HG03095 (cell line): ENCODE results near the gene SYNE2.
"Not testable (repeated sequence)": the region's sequence is repeated elsewhere in the genome, so short reads cannot be mapped to it uniquely, and the experiment has no call there.

Source experiments
- ATAC-seq: cut with Tn5 transposase; IDR thresholded peaks from one replicate; pipeline ENCODE4 v1.9.1; 2021; ENCODE audit warnings: moderate library complexity; ENCODE audit not compliant: unreplicated experiment

SYNE2 gene, protein sequence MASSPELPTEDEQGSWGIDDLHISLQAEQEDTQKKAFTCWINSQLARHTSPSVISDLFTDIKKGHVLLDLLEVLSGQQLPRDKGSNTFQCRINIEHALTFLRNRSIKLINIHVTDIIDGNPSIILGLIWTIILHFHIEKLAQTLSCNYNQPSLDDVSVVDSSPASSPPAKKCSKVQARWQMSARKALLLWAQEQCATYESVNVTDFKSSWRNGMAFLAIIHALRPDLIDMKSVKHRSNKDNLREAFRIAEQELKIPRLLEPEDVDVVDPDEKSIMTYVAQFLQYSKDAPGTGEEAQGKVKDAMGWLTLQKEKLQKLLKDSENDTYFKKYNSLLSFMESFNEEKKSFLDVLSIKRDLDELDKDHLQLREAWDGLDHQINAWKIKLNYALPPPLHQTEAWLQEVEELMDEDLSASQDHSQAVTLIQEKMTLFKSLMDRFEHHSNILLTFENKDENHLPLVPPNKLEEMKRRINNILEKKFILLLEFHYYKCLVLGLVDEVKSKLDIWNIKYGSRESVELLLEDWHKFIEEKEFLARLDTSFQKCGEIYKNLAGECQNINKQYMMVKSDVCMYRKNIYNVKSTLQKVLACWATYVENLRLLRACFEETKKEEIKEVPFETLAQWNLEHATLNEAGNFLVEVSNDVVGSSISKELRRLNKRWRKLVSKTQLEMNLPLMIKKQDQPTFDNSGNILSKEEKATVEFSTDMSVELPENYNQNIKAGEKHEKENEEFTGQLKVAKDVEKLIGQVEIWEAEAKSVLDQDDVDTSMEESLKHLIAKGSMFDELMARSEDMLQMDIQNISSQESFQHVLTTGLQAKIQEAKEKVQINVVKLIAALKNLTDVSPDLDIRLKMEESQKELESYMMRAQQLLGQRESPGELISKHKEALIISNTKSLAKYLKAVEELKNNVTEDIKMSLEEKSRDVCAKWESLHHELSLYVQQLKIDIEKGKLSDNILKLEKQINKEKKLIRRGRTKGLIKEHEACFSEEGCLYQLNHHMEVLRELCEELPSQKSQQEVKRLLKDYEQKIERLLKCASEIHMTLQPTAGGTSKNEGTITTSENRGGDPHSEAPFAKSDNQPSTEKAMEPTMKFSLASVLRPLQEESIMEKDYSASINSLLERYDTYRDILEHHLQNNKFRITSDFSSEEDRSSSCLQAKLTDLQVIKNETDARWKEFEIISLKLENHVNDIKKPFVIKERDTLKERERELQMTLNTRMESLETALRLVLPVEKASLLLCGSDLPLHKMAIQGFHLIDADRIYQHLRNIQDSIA (N-terminal part only)

DNA sequence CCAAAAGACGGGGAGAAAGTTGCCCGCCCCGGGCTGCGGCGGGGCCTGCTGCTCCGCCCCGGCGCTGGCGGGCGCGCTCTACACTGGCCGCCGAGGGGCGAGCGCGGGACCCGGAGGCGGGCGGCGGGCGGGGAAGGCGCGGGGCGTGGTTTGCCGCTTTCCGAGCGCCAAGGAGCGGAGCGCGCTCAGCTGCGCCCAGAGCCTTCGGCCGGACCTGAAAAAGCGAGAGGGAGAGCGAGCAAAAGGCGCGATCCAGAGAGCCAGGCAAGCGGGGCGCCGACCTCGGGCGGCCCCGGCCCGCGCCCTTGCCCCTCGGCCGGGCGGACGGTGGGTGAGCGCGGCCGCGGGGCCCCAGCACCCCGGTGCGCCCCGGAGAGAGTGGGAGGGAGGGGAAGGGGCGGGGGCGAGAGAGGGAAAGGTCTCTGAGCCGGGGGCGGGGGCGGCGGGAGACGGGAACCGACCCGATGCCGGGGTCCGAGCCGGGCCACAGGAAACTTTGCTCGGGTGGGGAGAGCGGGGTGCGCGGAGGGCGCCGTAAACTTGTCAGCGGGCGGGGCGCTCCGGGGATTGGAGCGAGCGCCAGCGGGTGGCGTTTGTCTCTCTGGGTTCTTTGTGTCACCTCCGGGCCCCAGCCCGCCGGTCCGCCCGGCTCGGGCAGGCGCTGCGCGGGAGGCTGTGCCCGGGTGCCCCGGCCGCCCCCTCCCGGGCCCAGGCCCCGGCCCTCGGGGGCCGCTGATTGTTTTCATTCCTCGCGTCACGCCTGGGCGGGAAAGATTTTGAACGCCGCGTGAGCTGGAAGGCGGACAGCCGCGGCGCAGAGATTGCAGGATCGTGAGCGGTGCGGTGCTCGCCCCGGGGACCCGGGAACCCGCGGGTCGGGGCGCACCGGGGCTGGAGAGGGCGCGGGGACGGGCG, at the start of gene SYNE2:
TSS of gene SYNE2 (plus strand) at position 188 of the 915 bp plus-strand sequence. CDS start 56,145 bp downstream, outside the sequence.
- peak; percentile 85 for ATAC-seq

DNA sequence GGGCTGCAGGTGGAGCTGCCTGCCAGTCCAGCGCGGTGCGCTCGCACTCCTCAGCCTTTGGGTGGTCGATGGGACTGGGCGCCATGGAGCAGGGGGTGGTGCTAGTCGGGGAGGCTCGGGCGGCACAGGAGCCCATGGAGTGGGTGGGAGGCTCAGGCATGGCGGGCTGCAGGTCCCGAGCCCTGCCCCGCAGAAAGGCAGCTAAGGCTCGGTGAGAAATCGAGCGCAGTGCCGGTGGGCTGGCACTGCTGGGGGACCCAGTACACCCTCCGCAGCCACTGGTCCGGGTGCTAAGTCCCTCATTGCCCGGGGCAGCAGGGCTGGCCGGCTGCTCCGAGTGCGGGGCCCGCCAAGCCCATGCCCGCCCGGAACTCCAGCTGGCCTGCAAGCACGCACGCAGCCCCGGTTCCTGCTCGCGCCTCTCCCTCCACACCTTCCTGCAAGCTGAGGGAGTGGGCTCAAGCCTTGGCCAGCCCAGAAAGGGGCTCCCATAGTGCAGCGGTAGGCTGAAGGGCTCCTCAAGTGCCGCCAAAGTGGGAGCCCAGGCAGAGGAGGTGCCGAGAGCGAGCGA, 49.5 kb upstream of the SYNE2 start:
- not testable (repeated sequence) for ATAC-seq

DNA sequence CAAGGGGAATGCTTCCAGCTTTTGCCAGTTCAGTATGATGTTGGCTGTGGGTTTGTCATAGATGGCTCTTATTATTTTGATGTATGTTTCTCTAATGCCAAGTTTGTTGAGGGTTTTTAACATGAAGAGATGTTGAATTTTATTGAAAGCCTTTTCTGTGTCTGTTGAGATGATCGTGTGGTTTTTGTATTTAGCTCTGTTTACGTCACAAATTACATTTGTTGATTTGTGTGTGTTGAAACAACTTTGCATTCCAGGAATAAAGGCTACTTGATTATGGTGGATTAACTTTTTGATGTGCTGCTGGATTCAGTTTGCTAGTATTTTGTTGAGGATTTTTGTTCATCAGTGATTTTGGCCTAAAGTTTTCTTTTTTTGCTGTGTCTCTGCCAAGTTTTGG, 46.7 kb upstream of the SYNE2 start:
- not testable (repeated sequence) for ATAC-seq

DNA sequence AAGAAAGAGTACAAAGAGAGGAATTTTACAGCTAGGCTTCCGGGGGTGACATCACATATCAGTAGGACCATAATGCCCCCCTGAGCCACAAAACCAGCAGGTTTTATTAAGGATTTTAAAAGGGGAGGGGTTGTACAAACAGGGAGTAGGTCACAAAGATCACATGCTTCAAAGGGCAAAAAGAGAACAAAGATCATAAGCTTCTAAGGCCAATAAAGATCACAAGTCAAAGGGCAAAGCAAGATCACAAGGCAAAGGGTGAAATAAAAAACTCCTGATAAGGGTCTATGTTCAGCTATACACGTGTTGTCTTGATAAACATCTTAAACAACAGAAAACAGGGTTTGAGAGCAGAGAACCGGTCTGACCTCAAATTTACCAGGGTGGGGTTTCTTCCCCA, 41.1 kb upstream of the SYNE2 start:
- ATAC-seq, result not testable (repeated sequence)

DNA sequence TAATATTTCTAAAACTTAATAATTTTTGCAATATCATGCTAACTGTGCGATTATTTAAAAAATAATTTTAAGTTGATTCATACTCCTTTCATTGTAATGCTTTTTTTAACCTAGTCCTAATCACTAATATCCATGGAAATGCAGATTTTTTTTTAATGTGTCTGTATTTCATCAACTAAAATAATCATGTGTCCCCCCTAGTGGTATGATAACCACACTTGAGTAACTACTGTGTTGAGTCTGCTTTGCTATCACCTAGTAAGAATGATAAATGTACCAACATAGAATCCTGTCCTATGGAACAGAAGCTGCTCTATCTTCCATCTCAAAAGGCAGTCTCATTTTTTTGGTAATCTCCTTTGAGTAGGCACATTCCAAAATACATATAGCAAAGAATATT, 19.1 kb upstream of the SYNE2 start:
- no peak for ATAC-seq

GRCh38 chr14:63840981-63841380, 11.8 kb upstream of the SYNE2 start:
- ATAC-seq, result no peak

DNA sequence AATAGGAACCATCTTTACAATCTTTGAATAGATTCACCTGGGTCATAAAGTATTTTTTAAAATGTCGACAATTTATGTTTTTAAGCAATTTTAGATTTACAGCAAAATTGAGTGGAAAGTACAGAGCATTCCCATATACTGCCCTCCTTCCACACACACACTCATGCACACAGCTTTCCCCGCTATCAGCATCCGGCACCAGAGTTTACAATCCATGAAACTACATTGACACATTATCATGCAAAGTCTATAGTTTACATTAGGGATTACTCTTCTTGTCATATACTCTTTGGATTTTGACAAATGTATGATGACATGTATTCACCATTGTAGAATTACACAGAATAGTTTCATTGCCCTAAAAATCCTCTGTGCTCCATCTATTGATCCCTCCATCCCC, 9.0 kb upstream of the SYNE2 start:
- no peak for ATAC-seq

DNA sequence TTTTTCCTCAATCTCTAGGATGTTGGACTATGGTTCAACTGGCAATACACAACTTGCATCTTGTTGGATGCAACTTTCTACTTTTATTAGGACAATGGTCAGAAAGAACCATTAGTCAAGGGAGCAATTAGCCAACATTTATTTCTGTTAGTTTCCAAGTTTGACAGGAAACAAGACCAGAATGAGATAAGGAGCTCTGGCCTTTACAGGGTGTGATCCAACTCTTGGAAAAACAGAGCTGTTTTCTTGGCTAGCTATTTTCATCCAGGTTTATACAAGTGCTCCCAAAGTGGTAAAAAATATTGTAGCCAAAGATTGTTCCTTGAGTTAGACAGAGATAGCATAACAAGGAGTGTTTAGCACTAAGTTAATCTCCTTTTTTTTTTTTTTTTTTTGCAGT, 3.9 kb upstream of the SYNE2 start:
- no peak for ATAC-seq

DNA sequence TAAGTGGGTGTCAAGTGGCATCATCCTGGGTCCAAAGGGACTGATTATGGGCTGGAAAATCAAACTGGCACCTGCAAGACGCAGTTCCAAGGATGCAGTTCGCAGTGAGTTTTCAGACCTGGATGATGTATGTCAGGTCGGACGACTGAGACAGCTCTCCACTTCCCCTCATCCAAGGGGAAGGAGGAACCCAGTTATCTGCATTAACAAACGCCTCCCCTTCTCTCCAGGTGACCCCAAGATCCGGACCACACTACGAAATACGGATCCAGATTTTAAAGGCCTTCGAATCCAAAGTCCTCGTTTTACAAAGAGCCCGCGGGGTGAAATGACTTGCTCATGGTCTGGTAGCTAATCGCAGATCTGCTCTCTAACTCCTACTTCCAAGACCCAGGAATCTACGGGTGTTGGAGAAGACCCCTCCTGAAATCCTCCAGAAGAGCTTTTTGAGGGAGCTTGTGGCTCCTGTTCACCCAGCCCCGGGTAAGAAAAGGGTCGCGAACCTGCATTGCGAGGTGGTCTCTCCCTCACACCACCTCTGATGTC, 460 bp upstream of the SYNE2 start:
- peak; percentile 1 for ATAC-seq

DNA sequence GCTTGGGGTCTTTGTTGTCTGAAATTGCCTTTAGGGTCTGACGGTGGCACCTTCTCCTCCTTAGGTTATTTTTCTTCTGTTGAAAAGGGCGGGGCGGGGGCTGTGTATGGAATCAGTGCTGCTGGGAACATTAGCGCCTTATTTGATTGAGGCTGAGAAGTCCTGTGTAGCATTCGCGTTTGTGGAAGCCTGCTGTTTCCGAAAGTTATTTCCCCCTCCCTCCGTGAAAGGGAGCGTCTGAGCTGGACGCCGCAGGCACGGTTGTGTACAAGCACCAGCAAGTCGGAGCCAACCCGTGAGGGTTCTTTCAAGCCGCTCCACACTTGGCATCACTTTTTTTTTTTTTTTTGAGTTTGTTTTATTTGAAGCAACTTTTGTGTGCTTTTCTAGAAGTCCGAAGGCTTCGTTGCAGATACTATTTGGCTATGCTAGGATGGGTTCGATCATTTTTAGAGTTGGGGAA, 1.1 kb downstream of the SYNE2 start:
- ATAC-seq, result peak; percentile 33

DNA sequence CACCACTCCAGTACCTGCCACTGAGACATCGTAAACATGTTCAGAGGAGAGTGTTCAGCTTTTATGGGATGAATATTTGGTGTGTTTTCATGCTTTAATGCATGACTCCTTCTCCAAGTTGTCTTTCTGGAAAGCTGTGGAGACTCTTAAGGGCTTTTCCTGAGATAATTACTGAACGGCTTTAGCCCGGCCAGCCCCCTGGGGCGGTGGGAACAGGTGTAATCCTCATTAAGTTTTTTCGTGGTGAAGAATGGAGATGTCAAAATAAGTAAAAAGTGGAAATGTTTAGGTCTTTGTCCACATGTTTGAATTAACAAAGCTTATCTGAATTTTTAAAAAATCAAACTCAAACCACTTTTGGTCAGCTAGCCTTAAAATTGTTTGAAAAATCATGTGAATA, 1.5 kb downstream of the SYNE2 start:
- no peak for ATAC-seq

DNA sequence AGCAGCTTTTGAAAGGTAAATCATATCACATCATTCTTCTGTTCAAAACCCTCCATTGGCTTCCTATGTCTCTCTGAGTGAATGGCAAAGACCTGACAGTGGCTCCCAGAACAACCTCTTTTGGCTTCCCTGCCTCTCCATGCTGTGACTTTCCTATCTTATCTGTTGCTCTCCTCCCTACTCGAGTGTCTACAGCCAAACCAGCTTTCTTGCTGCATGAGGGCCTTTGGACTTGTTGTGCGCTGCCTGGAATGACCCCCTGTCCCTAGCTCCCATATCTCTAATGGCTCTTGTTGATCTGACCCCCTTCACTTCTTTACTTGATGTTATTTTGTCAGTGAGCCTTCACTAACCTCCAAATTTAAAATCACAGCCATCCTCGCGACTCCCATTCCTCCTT, 2.5 kb downstream of the SYNE2 start:
- no peak for ATAC-seq

DNA sequence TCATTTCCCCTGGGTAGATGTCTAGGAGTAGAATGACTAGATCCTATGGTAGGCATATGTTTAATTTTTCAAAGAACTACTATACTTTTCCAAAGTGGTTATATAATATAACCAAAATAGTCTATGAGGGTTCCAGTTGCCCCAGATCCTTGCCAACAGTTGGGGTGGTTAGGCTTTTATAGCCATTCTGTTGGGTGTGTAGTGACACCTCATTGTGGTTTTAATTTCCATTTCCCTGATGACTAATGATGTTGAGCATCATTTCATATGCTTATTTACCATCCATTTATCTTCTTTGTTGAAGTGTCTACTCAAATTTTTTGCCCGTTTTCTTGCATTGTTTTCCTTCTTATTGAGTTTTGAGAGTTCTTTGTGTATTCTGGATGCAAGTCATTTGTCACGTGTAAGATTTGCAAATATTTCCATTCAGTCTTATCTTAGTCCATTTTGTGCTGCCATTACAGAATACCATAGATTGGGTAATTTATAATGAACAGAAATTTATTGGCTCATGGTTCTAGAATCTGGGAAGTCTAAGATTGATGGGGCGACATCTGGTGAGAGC, 4.7 kb downstream of the SYNE2 start:
- no peak for ATAC-seq

- ATAC-seq, result no peak
Observed at GRCh38 chr14:63860146-63860545, 7.3 kb downstream of the SYNE2 start.

- no peak for ATAC-seq
Observed at GRCh38 chr14:63862163-63862562, 9.4 kb downstream of the SYNE2 start.

- ATAC-seq, result no peak
Observed at GRCh38 chr14:63863004-63863403, 10.2 kb downstream of the SYNE2 start.

- ATAC-seq, result peak; percentile 38
Observed at GRCh38 chr14:63864775-63865174, 12.0 kb downstream of the SYNE2 start.

DNA sequence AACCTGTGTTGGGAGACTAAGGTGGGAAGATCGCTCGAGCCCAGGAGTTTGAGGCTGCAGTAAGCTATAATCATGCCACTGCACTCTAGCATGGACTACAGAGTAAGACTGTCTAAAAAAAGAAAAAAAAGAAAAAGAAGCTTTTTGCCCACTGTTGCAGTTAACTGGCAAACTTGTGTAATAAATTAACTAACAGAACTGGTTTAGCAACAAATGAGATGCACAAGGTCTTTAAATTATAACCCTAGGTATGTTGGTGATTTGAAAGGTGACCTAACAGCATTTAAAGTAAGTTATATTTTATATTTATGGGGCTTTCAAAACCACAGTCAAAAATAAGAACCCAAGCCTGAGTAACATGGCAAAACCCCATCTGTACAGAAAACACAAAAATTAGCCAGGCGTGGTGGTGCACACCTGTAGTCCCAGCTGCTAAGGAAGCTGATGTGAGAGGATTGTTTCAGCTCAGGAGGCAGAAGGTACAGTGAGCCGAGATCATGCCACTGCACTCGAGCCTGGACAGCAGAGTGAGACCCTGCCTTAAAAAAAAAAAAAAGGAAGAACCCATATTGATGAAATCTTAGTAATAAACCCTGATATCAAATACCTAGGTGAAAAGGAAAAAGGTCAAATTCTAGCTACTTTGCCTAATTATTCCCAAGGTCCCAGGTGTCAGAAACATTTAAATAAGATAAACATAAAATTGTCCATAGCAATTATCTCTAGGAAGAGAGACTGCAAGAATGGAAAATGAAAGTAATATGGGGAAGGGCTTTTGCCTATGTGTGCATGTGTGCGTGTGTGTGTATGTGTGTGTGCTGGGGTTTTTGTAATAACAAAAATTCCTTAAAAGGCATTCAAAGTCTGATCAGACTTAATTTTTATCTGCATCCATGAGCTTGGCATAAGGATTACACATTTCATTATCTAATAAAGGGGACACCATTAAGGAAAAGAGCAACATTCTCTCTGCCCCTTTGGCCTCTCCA, 15.4 kb downstream of the SYNE2 start:
- ATAC-seq, result no peak
